K562 (cell line): ENCODE data around the gene WDR81. TPM values are rescaled to one million over a fixed set of nuclear protein-coding genes. Genes with fewer than 3 reads are reported as not detected.

Experiments
- AFF1 ChIP-seq, 2 experiments: fragments of 450-650 bp; IDR thresholded peaks; 2 replicates each; pipeline ENCODE4 v1.6.1; 2018; ENCODE audit warnings: mild to moderate bottlenecking in 2 of 2, low read depth in 1 of 2; ENCODE audit not compliant: partially characterized antibody in 2 of 2
- ATF6 ChIP-seq: sonication (generic); formaldehyde crosslinking; IDR thresholded peaks from 2 replicates; pipeline ENCODE4 v1.4.0; 2020; ENCODE audit warnings: mild to moderate bottlenecking, missing genetic modification reagents
- ELF4 ChIP-seq: fragments of 450-650 bp; formaldehyde crosslinking; IDR thresholded peaks from 2 replicates; pipeline ENCODE4 v1.4.0; 2022; ENCODE audit warnings: missing genetic modification characterization
- GABPA ChIP-seq: fragments of 200-800 bp; sonication (Bioruptor generic); conservative IDR thresholded peaks from 2 replicates; pipeline ENCODE4 v1.6.1; 2016; ENCODE audit warnings: low read depth, missing genetic modification characterization, missing compliant biosample characterization
- GTF2A2 ChIP-seq: IDR thresholded peaks from 2 replicates; pipeline ENCODE4 v1.6.1; 2016; ENCODE audit warnings: mild to moderate bottlenecking, missing genetic modification characterization, missing compliant biosample characterization
- KDM4B ChIP-seq, 2 experiments: fragments of 450-650 bp in 1 of 2; sonication (generic) in 1 of 2; IDR thresholded peaks; 2 replicates each; pipeline ENCODE4 v1.6.1; 2016 to 2017; ENCODE audit warnings: borderline replicate concordance in 2 of 2, antibody characterized with exemption in 1 of 2, low read depth in 1 of 2, mild to moderate bottlenecking in 1 of 2
- MCM3 ChIP-seq: fragments of 450-650 bp; IDR thresholded peaks from 2 replicates; pipeline ENCODE4 v1.6.1; 2016
- MTA3 ChIP-seq: fragments of 450-650 bp; formaldehyde crosslinking; IDR thresholded peaks from 2 replicates; pipeline ENCODE4 v1.6.1; 2017; ENCODE audit warnings: mild to moderate bottlenecking, borderline replicate concordance
- MYC ChIP-seq, 2 experiments: fragments of 250-450 bp in 1 of 2; sonication (Bioruptor Pico) in 1 of 2; IDR thresholded peaks; 2 replicates each; pipeline versions ENCODE4 v1.5.1 to v1.6.1; 2012 to 2021; ENCODE audit warnings: low read depth in 2 of 2, borderline replicate concordance in 1 of 2, improper control_type of control experiment in 1 of 2, low read length in 1 of 2, mild to moderate bottlenecking in 1 of 2, moderate library complexity in 1 of 2
- NBN ChIP-seq: fragments of 450-650 bp; IDR thresholded peaks from 2 replicates; pipeline ENCODE4 v1.6.1; 2016; ENCODE audit warnings: low read depth, mild to moderate bottlenecking
- TOE1 ChIP-seq, 2 experiments: fragments of 450-650 bp in 1 of 2; sonication (generic) in 1 of 2; formaldehyde crosslinking in 1 of 2; IDR thresholded peaks; 2 replicates each; pipeline versions ENCODE4 v1.7.1 to v1.8.0; 2016 to 2022; ENCODE audit warnings: borderline replicate concordance in 2 of 2, mild to moderate bottlenecking in 2 of 2, antibody characterized with exemption in 1 of 2, inconsistent platforms in 1 of 2, low read depth in 1 of 2, missing genetic modification reagents in 1 of 2, moderate library complexity in 1 of 2
- ZNF174 ChIP-seq: fragments of 250-450 bp; sonication (Bioruptor Pico); IDR thresholded peaks from 2 replicates; pipeline ENCODE4 v1.4.0; 2020; ENCODE audit warnings: mild to moderate bottlenecking
- ZNF175 ChIP-seq: fragments of 200-800 bp; sonication (Bioruptor generic); IDR thresholded peaks from 2 replicates; pipeline ENCODE4 v1.6.1; 2016; ENCODE audit warnings: low read depth, mild to moderate bottlenecking, missing genetic modification characterization, missing compliant biosample characterization
- ZNF354B ChIP-seq: fragments of 250-450 bp; sonication (Bioruptor Pico); IDR thresholded peaks from 2 replicates; pipeline ENCODE4 v1.4.0; 2020
- ZNF79 ChIP-seq: fragments of 250-450 bp; sonication (Bioruptor Pico); IDR thresholded peaks from 2 replicates; pipeline ENCODE4 v1.4.0; 2020; ENCODE audit warnings: low read depth, mild to moderate bottlenecking, moderate library complexity
- polyA plus RNA-seq, 8 experiments: library from polyadenylated mRNA; depleted of rRNA in 4 of 8; stranded (reverse) in 5 of 8; unstranded in 3 of 8; fragments of >200 nt; fragmentation: Nextera tagmentation in 2 of 8; fragmentation: Illumina TruSeq in 1 of 8; extraction: Ambion mirVana in 2 of 8; extraction: Trizol in 1 of 8; gene quantifications; 2 replicates each; pipeline versions ENCODE4 v1.2.1 to v1.2.3, GENCODE V29; 2011 to 2014; ENCODE audit warnings: inconsistent platforms in 1 of 8, missing spikeins in 1 of 8
- total RNA-seq, 7 experiments: library from RNA; depleted of rRNA in 6 of 7; stranded (reverse); fragments of >200 nt in 6 of 7; fragmentation: Illumina TruSeq in 2 of 7; extraction: Trizol in 2 of 7; gene quantifications; 2 replicates each; pipeline versions ENCODE4 v1.2.1 to v1.2.3, GENCODE V29; 2011 to 2021; ENCODE audit warnings: low replicate concordance in 1 of 7
- TF ChIP-seq, protein P1 (sequence below): sonication (generic); formaldehyde crosslinking; IDR thresholded peaks from 2 replicates; pipeline ENCODE4 v1.8.0; 2022; ENCODE audit warnings: mild to moderate bottlenecking, missing genetic modification reagents, borderline replicate concordance

WDR81 gene
- total and polyA plus RNA-seq, 9 of the 15 experiments (the other 6 are each of a cell fraction or from before 2014, with no cell fraction given): 0.01 to 17.1 (median 3.3) TPM

DNA sequence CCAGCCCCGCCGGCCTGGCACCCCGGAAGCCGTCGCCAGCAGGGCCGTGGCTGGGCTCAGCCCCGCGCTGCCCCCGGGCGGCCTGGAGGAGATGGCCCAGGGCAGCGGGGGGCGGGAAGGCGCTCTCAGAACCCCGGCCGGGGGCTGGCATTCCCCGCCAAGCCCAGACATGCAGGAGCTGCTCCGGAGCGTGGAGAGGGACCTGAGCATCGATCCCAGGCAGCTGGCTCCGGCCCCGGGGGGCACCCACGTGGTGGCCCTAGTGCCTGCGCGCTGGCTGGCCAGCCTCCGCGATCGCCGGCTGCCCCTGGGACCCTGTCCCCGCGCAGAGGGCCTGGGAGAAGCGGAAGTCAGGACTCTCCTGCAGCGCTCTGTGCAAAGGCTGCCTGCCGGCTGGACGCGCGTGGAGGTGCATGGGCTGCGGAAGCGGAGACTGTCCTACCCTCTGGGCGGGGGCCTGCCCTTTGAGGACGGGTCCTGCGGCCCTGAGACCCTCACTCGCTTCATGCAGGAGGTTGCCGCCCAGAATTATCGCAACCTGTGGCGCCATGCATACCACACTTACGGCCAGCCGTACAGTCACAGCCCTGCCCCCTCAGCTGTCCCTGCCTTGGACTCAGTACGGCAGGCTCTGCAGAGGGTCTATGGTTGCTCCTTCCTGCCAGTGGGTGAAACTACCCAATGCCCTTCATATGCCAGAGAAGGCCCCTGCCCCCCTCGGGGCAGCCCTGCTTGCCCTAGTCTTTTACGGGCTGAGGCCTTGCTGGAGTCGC lies 551 bp downstream of the WDR81 start (continued):
- TF ChIP-seq, protein P1, sequence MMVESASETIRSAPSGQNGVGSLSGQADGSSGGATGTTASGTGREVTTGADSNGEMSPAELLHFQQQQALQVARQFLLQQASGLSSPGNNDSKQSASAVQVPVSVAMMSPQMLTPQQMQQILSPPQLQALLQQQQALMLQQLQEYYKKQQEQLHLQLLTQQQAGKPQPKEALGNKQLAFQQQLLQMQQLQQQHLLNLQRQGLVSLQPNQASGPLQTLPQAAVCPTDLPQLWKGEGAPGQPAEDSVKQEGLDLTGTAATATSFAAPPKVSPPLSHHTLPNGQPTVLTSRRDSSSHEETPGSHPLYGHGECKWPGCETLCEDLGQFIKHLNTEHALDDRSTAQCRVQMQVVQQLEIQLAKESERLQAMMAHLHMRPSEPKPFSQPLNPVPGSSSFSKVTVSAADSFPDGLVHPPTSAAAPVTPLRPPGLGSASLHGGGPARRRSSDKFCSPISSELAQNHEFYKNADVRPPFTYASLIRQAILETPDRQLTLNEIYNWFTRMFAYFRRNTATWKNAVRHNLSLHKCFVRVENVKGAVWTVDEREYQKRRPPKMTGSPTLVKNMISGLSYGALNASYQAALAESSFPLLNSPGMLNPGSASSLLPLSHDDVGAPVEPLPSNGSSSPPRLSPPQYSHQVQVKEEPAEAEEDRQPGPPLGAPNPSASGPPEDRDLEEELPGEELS: no peak
- TF ChIP-seq ZNF174 (no peak), KDM4B (IDR thresholded peaks at IDR 0.05; ENCODE audit: borderline replicate concordance in 2 of 2, low read depth in 1 of 2) (no peak), MCM3 (no peak), MTA3 (0 out of 2 replicates have a peak, but pooled peaks have one; percentile 29), ELF4 (CRISPR knock-in tag) (no peak), GTF2A2 (tag) (no peak), ATF6 (CRISPR knock-in tag) (no peak), NBN (no peak), MYC (IDR thresholded peaks at IDR 0.05; ENCODE audit: low read depth, low read length) (0 out of 2 replicates have a peak, but pooled peaks have one; percentile 38), MYC (CRISPR knock-in tag; IDR thresholded peaks at IDR 0.05; ENCODE audit: borderline replicate concordance, low read depth) (no peak), GABPA (tag) (no peak), AFF1 (IDR thresholded peaks at IDR 0.05; ENCODE audit: low read depth in 1 of 2, partially characterized antibody in 2 of 2) (no peak), ZNF79 (CRISPR knock-in tag) (no peak), ZNF175 (CRISPR knock-in tag) (no peak), ZNF354B (CRISPR knock-in tag) (no peak), TOE1 (IDR thresholded peaks at IDR 0.05; ENCODE audit: borderline replicate concordance) (no peak), TOE1 (CRISPR knock-in tag; IDR thresholded peaks at IDR 0.05; ENCODE audit: borderline replicate concordance, low read depth) (no peak)
